Loucy (cell line): ENCODE data around the gene PPM1L.
A peak's percentile ranks its signal among the peaks of the same experiment; 100 is the strongest.

Source experiments
- H2AFZ ChIP-seq: fragments of 200-600 bp; sonication (generic); 2 replicates; pipeline ENCODE4 v1.6.0; 2016; ENCODE audit warnings: antibody characterized with exemption, mild to moderate bottlenecking, low read length, moderate library complexity
- H3F3A ChIP-seq: fragments of 200-600 bp; 2 replicates; pipeline ENCODE4 v1.6.0; 2016; ENCODE audit warnings: antibody characterized with exemption, low read depth, mild to moderate bottlenecking
- H3K27me3 ChIP-seq: fragments of 200-600 bp; sonication (generic); 2 replicates; pipeline ENCODE4 v1.6.1; 2014; ENCODE audit warnings: low read length, mild to moderate bottlenecking; ENCODE audit not compliant: insufficient read depth, poor library complexity, severe bottlenecking
- H3K36me3 ChIP-seq: fragments of 200-600 bp; sonication (generic); 2 replicates; pipeline ENCODE4 v1.6.1; 2016; ENCODE audit warnings: low read length; ENCODE audit not compliant: insufficient read depth
- H3K4me1 ChIP-seq: fragments of 200-600 bp; sonication (generic); 2 replicates; pipeline ENCODE4 v1.5.1; 2014; ENCODE audit warnings: low read length, mild to moderate bottlenecking; ENCODE audit not compliant: insufficient read depth, poor library complexity, severe bottlenecking
- H3K4me2 ChIP-seq: fragments of 200-600 bp; sonication (generic); 2 replicates; pipeline ENCODE4 v1.6.0; 2014; ENCODE audit warnings: antibody characterized with exemption, low read length, low read depth, mild to moderate bottlenecking; ENCODE audit not compliant: poor library complexity, severe bottlenecking
- H3K4me3 ChIP-seq: fragments of 200-600 bp; sonication (generic); 2 replicates; pipeline ENCODE4 v1.5.1; 2014; ENCODE audit warnings: low read length, mild to moderate bottlenecking, mixed read lengths; ENCODE audit not compliant: poor library complexity, severe bottlenecking
- H3K79me2 ChIP-seq: fragments of 200-600 bp; sonication (generic); 2 replicates; pipeline ENCODE4 v1.6.1; 2014; ENCODE audit warnings: low read length; ENCODE audit not compliant: insufficient read depth
- H3K9ac ChIP-seq: fragments of 200-600 bp; sonication (generic); 2 replicates; pipeline ENCODE4 v1.6.0; 2014; ENCODE audit warnings: mild to moderate bottlenecking, low read depth, low read length, moderate library complexity; ENCODE audit not compliant: poor library complexity, severe bottlenecking
- H3K9me2 ChIP-seq: fragments of 200-600 bp; sonication (generic); replicated peaks from 2 replicates; pipeline ENCODE4 v1.6.1; 2016; ENCODE audit warnings: low read depth, low read length, mixed read lengths
- H3K9me3 ChIP-seq: fragments of 200-600 bp; sonication (generic); 2 replicates; pipeline ENCODE4 v1.6.1; 2014; ENCODE audit warnings: mild to moderate bottlenecking, antibody characterized with exemption, low read length, low read depth; ENCODE audit not compliant: insufficient read depth
- H4K20me1 ChIP-seq: fragments of 200-600 bp; sonication (generic); 2 replicates; pipeline ENCODE4 v1.6.0; 2014; ENCODE audit warnings: antibody characterized with exemption, low read length, mild to moderate bottlenecking; ENCODE audit not compliant: insufficient read depth, poor library complexity, severe bottlenecking
- EZH2phosphoT487 ChIP-seq: fragments of 200-600 bp; IDR thresholded peaks from 2 replicates; pipeline ENCODE4 v1.6.1; 2018; ENCODE audit warnings: antibody characterized with exemption, mild to moderate bottlenecking, moderate library complexity, borderline replicate concordance
- TF ChIP-seq, protein P1 (sequence below): fragments of 200-600 bp; sonication (generic); conservative IDR thresholded peaks from 2 replicates; pipeline ENCODE4 v1.5.1; 2014; ENCODE audit warnings: mild to moderate bottlenecking, antibody characterized with exemption, low read length

The PPM1L gene

DNA sequence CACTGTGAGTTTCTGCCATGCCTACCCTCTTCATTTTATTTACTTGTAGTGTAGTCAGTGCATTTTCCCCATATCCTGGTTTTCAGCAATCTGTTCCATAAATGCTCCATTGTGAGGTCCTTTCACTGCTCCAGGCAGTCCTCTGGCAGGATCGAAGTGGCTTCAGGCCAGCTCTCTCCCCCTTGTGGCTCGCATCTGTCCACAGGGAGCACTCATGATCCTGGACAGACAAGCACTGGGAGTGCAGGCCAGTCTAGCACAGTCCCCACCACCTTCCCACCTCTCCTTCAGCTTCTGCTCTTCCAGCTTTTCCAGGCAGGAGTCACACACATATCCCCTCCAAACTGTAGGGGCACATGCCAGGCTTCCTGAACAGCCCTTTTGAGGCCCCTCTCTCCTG lies 173.6 kb downstream of the PPM1L start:
- no peak overlapping the region for H3K4me2 ChIP-seq
- no peaks in the 10 kb centered on the region for H4K20me1 ChIP-seq
- H2AFZ ChIP-seq, result no peak overlapping the region
- no peak overlapping the region for H3K9ac ChIP-seq
- no peaks in the 10 kb centered on the region for H3F3A ChIP-seq
- H3K9me2 ChIP-seq, result no peaks in the 10 kb centered on the region
- no peaks in the 10 kb centered on the region for H3K9me3 ChIP-seq
- no peak overlapping the region for H3K4me3 ChIP-seq
- no peaks in the 10 kb centered on the region for H3K27me3 ChIP-seq
- H3K4me1 ChIP-seq, result peaks cover 22% of the 10 kb centered on the region
- H3K36me3 ChIP-seq, result no peaks in the 10 kb centered on the region
- H3K79me2 ChIP-seq, result no peaks in the 10 kb centered on the region
- no peak for TF ChIP-seq EZH2phosphoT487
- TF ChIP-seq, protein P1, sequence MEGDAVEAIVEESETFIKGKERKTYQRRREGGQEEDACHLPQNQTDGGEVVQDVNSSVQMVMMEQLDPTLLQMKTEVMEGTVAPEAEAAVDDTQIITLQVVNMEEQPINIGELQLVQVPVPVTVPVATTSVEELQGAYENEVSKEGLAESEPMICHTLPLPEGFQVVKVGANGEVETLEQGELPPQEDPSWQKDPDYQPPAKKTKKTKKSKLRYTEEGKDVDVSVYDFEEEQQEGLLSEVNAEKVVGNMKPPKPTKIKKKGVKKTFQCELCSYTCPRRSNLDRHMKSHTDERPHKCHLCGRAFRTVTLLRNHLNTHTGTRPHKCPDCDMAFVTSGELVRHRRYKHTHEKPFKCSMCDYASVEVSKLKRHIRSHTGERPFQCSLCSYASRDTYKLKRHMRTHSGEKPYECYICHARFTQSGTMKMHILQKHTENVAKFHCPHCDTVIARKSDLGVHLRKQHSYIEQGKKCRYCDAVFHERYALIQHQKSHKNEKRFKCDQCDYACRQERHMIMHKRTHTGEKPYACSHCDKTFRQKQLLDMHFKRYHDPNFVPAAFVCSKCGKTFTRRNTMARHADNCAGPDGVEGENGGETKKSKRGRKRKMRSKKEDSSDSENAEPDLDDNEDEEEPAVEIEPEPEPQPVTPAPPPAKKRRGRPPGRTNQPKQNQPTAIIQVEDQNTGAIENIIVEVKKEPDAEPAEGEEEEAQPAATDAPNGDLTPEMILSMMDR, result peak; percentile 33; the same call in 1 of the 2 replicates

DNA sequence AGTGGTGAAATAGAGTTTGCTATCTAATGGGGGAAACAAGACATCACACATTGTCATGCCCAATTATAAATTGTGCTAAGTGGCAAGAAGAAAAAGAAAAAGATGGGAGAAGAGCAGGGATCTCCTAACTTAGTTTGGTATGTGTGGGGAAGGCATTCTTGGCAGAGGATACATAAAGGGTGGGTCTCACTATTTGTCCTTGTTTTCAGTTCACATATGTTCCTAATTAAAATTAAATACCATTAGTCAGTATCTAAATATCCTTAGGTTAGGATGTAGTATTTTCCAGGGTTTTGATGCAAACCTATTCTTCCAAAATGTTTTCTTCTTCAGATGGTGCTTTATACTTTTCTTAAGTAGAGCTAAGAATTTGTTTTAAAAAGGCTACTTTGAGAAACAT lies 175.4 kb downstream of the PPM1L start:
- Histone ChIP-seq H3K9ac (no peak overlapping the region), H3K4me3 (no peak overlapping the region), H3K4me2 (no peak overlapping the region), H3K4me1 (peaks cover 18% of the 10 kb centered on the region), H3K9me2 (no peaks in the 10 kb centered on the region), H4K20me1 (no peaks in the 10 kb centered on the region), H3K79me2 (no peaks in the 10 kb centered on the region), H2AFZ (no peak overlapping the region), H3K36me3 (no peaks in the 10 kb centered on the region), H3F3A (no peaks in the 10 kb centered on the region), H3K9me3 (no peaks in the 10 kb centered on the region), H3K27me3 (no peaks in the 10 kb centered on the region)
- TF ChIP-seq, protein P1, result no peak

DNA sequence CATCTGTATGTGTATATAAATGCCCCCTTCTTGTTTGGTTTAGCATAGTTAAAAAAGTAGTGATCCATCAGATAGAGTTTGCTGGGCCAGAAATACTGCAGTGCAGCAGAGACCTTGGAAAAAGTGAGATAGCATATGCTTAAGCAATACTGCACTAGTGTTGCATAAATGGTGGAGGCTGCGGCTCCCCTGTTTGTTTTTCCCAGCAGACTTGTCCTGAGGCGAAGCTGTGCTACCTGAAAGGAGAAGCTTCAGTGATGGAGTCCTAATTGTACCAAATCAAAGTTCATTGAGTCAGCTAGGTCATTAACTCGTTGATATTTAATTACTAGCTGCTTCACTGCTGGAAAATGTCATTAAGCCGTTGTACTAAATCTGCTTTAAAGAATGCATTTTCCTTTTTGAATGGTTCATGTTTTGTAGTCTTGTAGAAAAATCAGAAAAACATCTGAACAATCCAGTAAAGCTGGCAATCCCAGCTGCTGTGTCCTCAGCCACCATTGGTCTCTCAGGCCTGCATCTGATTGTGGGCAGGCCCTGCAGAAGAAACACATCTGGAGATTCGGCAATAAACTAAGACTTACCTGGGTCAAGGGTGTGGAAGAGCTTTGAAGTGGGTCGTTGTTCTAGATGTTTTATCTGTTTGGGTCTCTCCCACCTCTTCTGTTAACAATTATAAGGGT lies 179.5 kb downstream of the PPM1L start:
- H3K9me2 ChIP-seq, result no peaks in the 10 kb centered on the region
- no peak overlapping the region for H3K4me3 ChIP-seq
- no peak overlapping the region for H3K9ac ChIP-seq
- no peaks in the 10 kb centered on the region for H3K9me3 ChIP-seq
- H3K4me1 ChIP-seq, result no peaks in the 10 kb centered on the region
- H2AFZ ChIP-seq, result no peak overlapping the region
- H3K4me2 ChIP-seq, result no peak overlapping the region
- H3K27me3 ChIP-seq, result no peaks in the 10 kb centered on the region
- no peak for TF ChIP-seq EZH2phosphoT487
- TF ChIP-seq, protein P1, result no peak
- no peaks in the 10 kb centered on the region for H4K20me1 ChIP-seq
- H3K36me3 ChIP-seq, result no peaks in the 10 kb centered on the region
- no peaks in the 10 kb centered on the region for H3K79me2 ChIP-seq
- no peaks in the 10 kb centered on the region for H3F3A ChIP-seq
